GM12891 (cell line): ENCODE results near the gene CPNE7.

Experiments
- PAX5 ChIP-seq: IDR thresholded peaks from 2 replicates; pipeline ENCODE4 v1.6.1; 2011; ENCODE audit warnings: low read length, moderate library complexity, mild to moderate bottlenecking; ENCODE audit not compliant: insufficient read depth, severe bottlenecking
- POLR2A ChIP-seq: IDR thresholded peaks from 2 replicates; pipeline ENCODE4 v1.6.1; 2011; ENCODE audit warnings: low read depth, low read length, control low read depth
- POLR2AphosphoS5 ChIP-seq: IDR thresholded peaks from 2 replicates; pipeline ENCODE4 v1.6.1; 2011; ENCODE audit warnings: low read depth, low read length, control low read depth
- SPI1 ChIP-seq: IDR thresholded peaks from 2 replicates; pipeline ENCODE4 v1.6.1; 2011; ENCODE audit warnings: low read depth, low read length, control low read depth
- TAF1 ChIP-seq: IDR thresholded peaks from 2 replicates; pipeline ENCODE4 v1.6.1; 2011; ENCODE audit warnings: low read depth, low read length, control low read depth

DNA sequence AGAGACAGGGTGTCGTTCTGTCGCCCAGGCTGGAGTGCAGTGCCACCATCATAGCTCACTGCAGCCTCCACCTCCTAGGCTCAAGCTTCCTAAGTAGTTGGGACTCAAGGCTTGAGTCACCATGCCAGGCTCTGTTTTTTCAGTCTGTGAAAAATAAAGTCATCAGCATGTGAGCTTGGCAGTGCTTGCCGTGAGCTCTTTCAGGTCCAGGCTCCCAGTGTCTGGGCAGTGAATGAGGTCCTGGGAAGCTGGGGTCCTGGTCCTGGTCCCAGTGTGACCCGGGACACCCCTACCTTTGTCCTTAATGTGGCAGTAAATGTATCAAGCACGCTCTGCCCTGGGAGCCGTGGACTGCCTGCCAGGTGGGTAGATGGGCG is 38.0 kb upstream of the CPNE7 start:
- TF ChIP-seq POLR2AphosphoS5 (no peak), POLR2A (no peak), TAF1 (no peak), SPI1 (no peak), PAX5 (no peak)
